ENCODE data around the gene COL17A1.

COL17A1 gene

GRCh38 chr10:104032144-104032775 lies 53.4 kb downstream of the COL17A1 start:
- no peak for DNase-seq

- no peak for DNase-seq
These were observed 54.0 kb downstream of the COL17A1 start for GRCh38 chr10:104031631-104032030.

GRCh38 chr10:104029521-104029860 lies 56.2 kb downstream of the COL17A1 start:
- no peak for DNase-seq

GRCh38 chr10:104028823-104029520 lies 56.7 kb downstream of the COL17A1 start:
- DNase-seq, result no peak

GRCh38 chr10:104028146-104028545 lies 57.5 kb downstream of the COL17A1 start:
- peak in 1 of 2 experiments; percentile 13 for DNase-seq

- no peak for DNase-seq
These were observed 58.9 kb downstream of the COL17A1 start for GRCh38 chr10:104026762-104027161.

- DNase-seq, result no peak
These were observed 60.2 kb downstream of the COL17A1 start for GRCh38 chr10:104025524-104025923.

GRCh38 chr10:104022026-104022425 lies 63.7 kb downstream of the COL17A1 start:
- no peak for DNase-seq

GRCh38 chr10:104021246-104021645 lies 64.4 kb downstream of the COL17A1 start:
- no peak for DNase-seq

GRCh38 chr10:104020020-104020419 lies 65.7 kb downstream of the COL17A1 start:
- no peak for DNase-seq

- DNase-seq, result no peak
These were observed 67.2 kb downstream of the COL17A1 start for GRCh38 chr10:104018471-104018870.

GRCh38 chr10:104016661-104017060 lies 69.0 kb downstream of the COL17A1 start:
- no peak for DNase-seq

- no peak for DNase-seq
These were observed 71.5 kb downstream of the COL17A1 start for GRCh38 chr10:104014176-104014575.

GRCh38 chr10:104013489-104013888 lies 72.2 kb downstream of the COL17A1 start:
- no peak for DNase-seq

- DNase-seq, result no peak
These were observed 73.8 kb downstream of the COL17A1 start for GRCh38 chr10:104011904-104012303.

GRCh38 chr10:104005172-104005863 lies 80.4 kb downstream of the COL17A1 start:
- DNase-seq, result no peak

GRCh38 chr10:104002911-104003310 lies 82.8 kb downstream of the COL17A1 start:
- no peak for DNase-seq

GRCh38 chr10:103998805-103999204 lies 86.9 kb downstream of the COL17A1 start:
- no peak for DNase-seq

- no peak for DNase-seq
These were observed 90.5 kb downstream of the COL17A1 start for GRCh38 chr10:103995134-103995533.

GRCh38 chr10:103991393-103992128 lies 94.1 kb downstream of the COL17A1 start:
- DNase-seq, result no peak

- no peak for DNase-seq
These were observed 95.1 kb downstream of the COL17A1 start for GRCh38 chr10:103990531-103990930.

- no peak for DNase-seq
These were observed 95.6 kb downstream of the COL17A1 start for GRCh38 chr10:103990121-103990520.

- no peak for DNase-seq
These were observed 99.3 kb downstream of the COL17A1 start for GRCh38 chr10:103986360-103986759.
